Measurements from ENCODE around the gene BEAN1. TPM values are rescaled to one million over a fixed set of nuclear protein-coding genes. Genes with fewer than 3 reads are reported as not detected.

BEAN1 gene
- total RNA-seq, 1 experiment from 2014 or later: 0.61 TPM

DNA sequence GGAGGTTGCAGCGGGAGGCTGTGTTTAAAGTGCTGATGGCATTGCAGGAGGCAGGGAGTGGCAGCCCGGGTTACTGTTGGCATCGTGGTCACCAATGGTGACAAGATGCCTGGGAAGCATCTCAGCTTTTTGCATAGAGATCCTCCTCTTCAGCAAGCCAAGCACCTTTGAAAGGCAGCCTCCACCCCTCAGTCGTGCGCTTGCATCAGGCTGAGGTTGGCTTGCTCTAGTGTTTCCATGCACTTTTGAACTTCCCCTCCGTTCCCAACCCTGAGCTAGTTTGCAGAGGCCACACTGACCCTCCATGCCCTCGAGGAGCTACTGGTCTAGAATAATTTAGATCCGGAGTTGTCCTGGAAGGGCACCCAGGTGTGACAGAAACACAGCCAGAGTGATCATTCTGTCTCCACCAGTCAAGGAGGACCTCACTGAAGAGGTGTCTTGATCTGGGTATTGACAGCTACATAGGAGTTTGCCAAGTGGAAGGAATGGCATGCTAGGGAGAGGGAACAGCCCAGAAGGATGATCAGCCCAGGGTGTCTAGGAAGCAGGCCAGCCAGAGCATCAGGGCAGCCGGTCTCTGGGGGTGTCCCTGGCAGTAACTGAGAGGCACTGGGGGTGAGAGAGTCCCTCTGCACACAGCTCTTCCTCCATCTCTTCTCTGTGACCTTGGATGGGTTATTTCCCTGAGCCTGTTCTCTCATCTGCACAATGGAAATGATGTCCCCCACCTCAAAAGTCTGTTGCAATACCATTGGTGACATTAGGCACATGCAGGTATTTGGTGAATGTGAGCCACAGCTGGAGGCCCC is 7.7 kb downstream of the BEAN1 start:
- H4K20me1 ChIP-seq (ENCODE audit: insufficient read depth): no peaks in the 10 kb centered on the region
- H3K9me3 ChIP-seq (ENCODE audit: control insufficient read depth in 1 of 2, insufficient read depth in 1 of 2, low read depth in 1 of 2, low read length in 2 of 2): no peaks in the 10 kb centered on the region
- TF ChIP-seq ZNF274 (IDR thresholded peaks at IDR 0.05; ENCODE audit: low read depth, low read length): no peak
- TF ChIP-seq EZH2 (IDR thresholded peaks at IDR 0.05): no peak
- TF ChIP-seq RAD21 (IDR thresholded peaks at IDR 0.05; ENCODE audit: low read depth): no peak
- no peak for TF ChIP-seq ZFX (IDR thresholded peaks at IDR 0.05)
- TF ChIP-seq YY1 (IDR thresholded peaks at IDR 0.05; ENCODE audit: extremely low read depth, insufficient replicate concordance, low read depth, low read length): no peak
- TF ChIP-seq FOSL1 (IDR thresholded peaks at IDR 0.05; ENCODE audit: low read depth): no peak
- TF ChIP-seq EZH2phosphoT487 (IDR thresholded peaks at IDR 0.05; ENCODE audit: borderline replicate concordance): no peak
- no peak for TF ChIP-seq POLR2A (IDR thresholded peaks at IDR 0.05; ENCODE audit: borderline replicate concordance, extremely low read depth, insufficient read depth, insufficient read length)
- TF ChIP-seq POLR2AphosphoS5 (IDR thresholded peaks at IDR 0.05; ENCODE audit: low read depth, low read length): no peak
- no peak for TF ChIP-seq SRF (IDR thresholded peaks at IDR 0.05; ENCODE audit: low read depth)
- TF ChIP-seq, protein P1, sequence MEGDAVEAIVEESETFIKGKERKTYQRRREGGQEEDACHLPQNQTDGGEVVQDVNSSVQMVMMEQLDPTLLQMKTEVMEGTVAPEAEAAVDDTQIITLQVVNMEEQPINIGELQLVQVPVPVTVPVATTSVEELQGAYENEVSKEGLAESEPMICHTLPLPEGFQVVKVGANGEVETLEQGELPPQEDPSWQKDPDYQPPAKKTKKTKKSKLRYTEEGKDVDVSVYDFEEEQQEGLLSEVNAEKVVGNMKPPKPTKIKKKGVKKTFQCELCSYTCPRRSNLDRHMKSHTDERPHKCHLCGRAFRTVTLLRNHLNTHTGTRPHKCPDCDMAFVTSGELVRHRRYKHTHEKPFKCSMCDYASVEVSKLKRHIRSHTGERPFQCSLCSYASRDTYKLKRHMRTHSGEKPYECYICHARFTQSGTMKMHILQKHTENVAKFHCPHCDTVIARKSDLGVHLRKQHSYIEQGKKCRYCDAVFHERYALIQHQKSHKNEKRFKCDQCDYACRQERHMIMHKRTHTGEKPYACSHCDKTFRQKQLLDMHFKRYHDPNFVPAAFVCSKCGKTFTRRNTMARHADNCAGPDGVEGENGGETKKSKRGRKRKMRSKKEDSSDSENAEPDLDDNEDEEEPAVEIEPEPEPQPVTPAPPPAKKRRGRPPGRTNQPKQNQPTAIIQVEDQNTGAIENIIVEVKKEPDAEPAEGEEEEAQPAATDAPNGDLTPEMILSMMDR (IDR thresholded peaks at IDR 0.05 in 2 of 3, conservative IDR thresholded peaks at IDR 0.05 in 1 of 3; ENCODE audit: borderline replicate concordance in 1 of 3, insufficient read depth in 1 of 3, low read depth in 2 of 3, low read length in 2 of 3): no peak
- TF ChIP-seq JUND (IDR thresholded peaks at IDR 0.05): no peak
- TF ChIP-seq, protein P2, sequence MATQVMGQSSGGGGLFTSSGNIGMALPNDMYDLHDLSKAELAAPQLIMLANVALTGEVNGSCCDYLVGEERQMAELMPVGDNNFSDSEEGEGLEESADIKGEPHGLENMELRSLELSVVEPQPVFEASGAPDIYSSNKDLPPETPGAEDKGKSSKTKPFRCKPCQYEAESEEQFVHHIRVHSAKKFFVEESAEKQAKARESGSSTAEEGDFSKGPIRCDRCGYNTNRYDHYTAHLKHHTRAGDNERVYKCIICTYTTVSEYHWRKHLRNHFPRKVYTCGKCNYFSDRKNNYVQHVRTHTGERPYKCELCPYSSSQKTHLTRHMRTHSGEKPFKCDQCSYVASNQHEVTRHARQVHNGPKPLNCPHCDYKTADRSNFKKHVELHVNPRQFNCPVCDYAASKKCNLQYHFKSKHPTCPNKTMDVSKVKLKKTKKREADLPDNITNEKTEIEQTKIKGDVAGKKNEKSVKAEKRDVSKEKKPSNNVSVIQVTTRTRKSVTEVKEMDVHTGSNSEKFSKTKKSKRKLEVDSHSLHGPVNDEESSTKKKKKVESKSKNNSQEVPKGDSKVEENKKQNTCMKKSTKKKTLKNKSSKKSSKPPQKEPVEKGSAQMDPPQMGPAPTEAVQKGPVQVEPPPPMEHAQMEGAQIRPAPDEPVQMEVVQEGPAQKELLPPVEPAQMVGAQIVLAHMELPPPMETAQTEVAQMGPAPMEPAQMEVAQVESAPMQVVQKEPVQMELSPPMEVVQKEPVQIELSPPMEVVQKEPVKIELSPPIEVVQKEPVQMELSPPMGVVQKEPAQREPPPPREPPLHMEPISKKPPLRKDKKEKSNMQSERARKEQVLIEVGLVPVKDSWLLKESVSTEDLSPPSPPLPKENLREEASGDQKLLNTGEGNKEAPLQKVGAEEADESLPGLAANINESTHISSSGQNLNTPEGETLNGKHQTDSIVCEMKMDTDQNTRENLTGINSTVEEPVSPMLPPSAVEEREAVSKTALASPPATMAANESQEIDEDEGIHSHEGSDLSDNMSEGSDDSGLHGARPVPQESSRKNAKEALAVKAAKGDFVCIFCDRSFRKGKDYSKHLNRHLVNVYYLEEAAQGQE (IDR thresholded peaks at IDR 0.05; ENCODE audit: low read depth): no peak
- no peak for TF ChIP-seq CBX3 (IDR thresholded peaks at IDR 0.05; ENCODE audit: low read depth)
- no peak for TF ChIP-seq TCF7L2 (IDR thresholded peaks at IDR 0.05; ENCODE audit: borderline replicate concordance, extremely low read depth, insufficient read depth, insufficient read length)
- ATAC-seq (no peak), DNase-seq (ENCODE audit: low read depth, low spot score) (no peak)
- H3K9me2 ChIP-seq (ENCODE audit: insufficient read depth): no peaks in the 10 kb centered on the region
- H3K36me3 ChIP-seq (ENCODE audit: control insufficient read depth in 1 of 2, insufficient read depth in 2 of 2, low read length in 2 of 2): no peaks in the 10 kb centered on the region
- intact Hi-C loops (cut with micrococcal nuclease): no loop called here
- POLR2A ChIA-PET: interaction anchor here (0.6 to 1.3 kb wide), 2 partner anchors 26 to 271 kb away, joined by 3 to 5 read pairs; no protein-coding TSS in a partner anchor
- no TSS peak for BruUV-seq (replicated peaks)
- peak overlapping the region; percentile 86 for H3K4me2 ChIP-seq (ENCODE audit: low read length)
- H3K4me3 ChIP-seq (replicated peaks in 1 of 2; ENCODE audit: low read depth in 1 of 2, low read length in 2 of 2): no peak overlapping the region
- peaks cover 28% of the 10 kb centered on the region; the same call in 1 of the 2 replicates for H3K27me3 ChIP-seq (ENCODE audit: insufficient read depth, low read length)
- RAD21 ChIA-PET (ENCODE audit: low non-redundant PET in 1 of 2, low total read pairs in 2 of 2, uncharacterized antibody in 2 of 2, unreplicated experiment in 2 of 2): no interaction called here
- H2AFZ ChIP-seq (ENCODE audit: low read depth, low read length, poor library complexity, severe bottlenecking): no peak overlapping the region
- CTCF ChIA-PET: no interaction called here
- no peaks in the 10 kb centered on the region for H3K79me2 ChIP-seq (ENCODE audit: insufficient read depth, low read length)
- H3K27ac ChIP-seq (ENCODE audit: low read depth, low read length): no peak overlapping the region
- H3K4me1 ChIP-seq (ENCODE audit: control insufficient read depth in 1 of 2, insufficient read depth in 2 of 2, low read length in 2 of 2): peaks cover 17 to 23% of the 10 kb centered on the region in 2 experiments
- H3K9ac ChIP-seq (ENCODE audit: low read length): no peak overlapping the region

Data from HCT116 (cell line).